Measurements from ENCODE around the gene LMCD1. TPM values are rescaled to one million over a fixed set of nuclear protein-coding genes. Genes with fewer than 3 reads are reported as not detected.

Gene LMCD1
- total and polyA plus RNA-seq, 12 donors = 18.6 to 459 (median 45.7) TPM

DNA sequence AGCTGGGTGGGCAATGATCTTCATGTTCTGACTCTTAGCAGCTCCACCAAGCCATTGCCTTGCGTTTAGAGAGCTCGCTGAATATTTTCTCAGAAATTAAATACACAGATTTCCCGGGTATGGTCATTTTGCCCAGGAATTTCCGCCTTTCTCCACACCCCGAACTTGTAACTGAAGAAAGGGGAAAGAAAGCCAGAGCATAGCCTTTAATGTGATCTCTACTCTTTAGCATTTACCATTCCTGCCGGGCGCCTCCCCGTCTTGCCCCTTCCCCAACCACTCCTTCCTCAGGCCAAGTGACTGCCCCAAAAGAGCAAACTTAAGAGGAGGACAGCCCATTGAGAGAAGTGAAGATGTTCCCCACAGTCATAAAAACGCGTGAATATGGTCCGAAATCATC is 53.1 kb downstream of the LMCD1 start:
- Histone ChIP-seq H3K9me3 (no peaks in the 10 kb centered on the region), H3K4me1 (peaks cover 18 to 97% (median 73%) of the 10 kb centered on the region in 9 donors), H3K27ac (peak overlapping the region in 6 of 10 donors; percentile 49 to 76 (median 60)), H3K36me3 (peaks cover 0 to 90% (median 11%) of the 10 kb centered on the region in 9 donors), H3K4me3 (no peak overlapping the region), H3K27me3 (no peaks in the 10 kb centered on the region)
- ATAC-seq = no peak
- no peak for DNase-seq
- WGBS, 2 donors = 85 to 88% methylated on average over 11 of the region's 11 CpGs
- intact Hi-C loops (cut with DNase I) = no loop called here
- TF ChIP-seq, protein P1, sequence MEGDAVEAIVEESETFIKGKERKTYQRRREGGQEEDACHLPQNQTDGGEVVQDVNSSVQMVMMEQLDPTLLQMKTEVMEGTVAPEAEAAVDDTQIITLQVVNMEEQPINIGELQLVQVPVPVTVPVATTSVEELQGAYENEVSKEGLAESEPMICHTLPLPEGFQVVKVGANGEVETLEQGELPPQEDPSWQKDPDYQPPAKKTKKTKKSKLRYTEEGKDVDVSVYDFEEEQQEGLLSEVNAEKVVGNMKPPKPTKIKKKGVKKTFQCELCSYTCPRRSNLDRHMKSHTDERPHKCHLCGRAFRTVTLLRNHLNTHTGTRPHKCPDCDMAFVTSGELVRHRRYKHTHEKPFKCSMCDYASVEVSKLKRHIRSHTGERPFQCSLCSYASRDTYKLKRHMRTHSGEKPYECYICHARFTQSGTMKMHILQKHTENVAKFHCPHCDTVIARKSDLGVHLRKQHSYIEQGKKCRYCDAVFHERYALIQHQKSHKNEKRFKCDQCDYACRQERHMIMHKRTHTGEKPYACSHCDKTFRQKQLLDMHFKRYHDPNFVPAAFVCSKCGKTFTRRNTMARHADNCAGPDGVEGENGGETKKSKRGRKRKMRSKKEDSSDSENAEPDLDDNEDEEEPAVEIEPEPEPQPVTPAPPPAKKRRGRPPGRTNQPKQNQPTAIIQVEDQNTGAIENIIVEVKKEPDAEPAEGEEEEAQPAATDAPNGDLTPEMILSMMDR (IDR thresholded peaks at IDR 0.05) = no peak

DNA sequence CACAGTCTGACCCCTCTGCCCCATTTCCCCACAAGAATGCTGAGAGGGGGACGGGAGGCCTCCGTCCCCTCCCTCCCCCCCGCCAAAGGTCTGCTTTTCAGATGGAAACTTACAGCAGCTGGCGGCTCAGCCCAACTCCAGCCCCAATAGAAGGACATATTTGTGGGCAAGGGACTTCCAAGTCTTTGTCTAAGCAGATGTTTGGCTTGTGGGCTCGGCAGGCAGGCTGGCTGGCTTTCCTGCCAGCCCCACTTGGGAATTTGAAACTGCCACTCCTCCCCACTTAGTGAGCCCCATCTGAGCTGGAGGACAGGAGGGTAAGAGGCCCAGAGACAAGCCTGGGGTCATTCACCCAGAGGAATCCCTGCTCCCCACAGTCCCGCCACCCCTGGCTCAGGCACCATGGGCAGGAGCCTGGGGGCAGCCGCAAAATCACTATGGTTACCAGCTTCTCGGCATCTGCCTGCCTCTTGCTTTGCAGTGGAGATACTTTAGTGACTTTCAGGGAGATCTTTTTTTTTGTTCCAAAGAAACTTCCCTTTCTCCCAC is 53.6 kb downstream of the LMCD1 start:
- peak; percentile 13 to 43 (median 22) for ATAC-seq
- Histone ChIP-seq H3K27me3 (no peaks in the 10 kb centered on the region), H3K4me1 (peaks cover 18 to 99% (median 78%) of the 10 kb centered on the region in 9 donors), H3K36me3 (peaks cover 0 to 90% (median 9%) of the 10 kb centered on the region in 9 donors), H3K9me3 (no peaks in the 10 kb centered on the region), H3K4me3 (no peak overlapping the region), H3K27ac (peak overlapping the region in 6 of 10 donors; percentile 49 to 76 (median 60))
- WGBS, 2 donors = 72 to 74% methylated on average over 8 of the region's 8 CpGs
- intact Hi-C loops (cut with DNase I) = no loop called here
- TF ChIP-seq, protein P1 (IDR thresholded peaks at IDR 0.05) = no peak
- DNase-seq = peak in 1 of 2 donors; percentile 37

GRCh38 chr3:8555725-8556472 is 54.3 kb downstream of the LMCD1 start:
- Histone ChIP-seq H3K27me3 (no peaks in the 10 kb centered on the region), H3K9me3 (no peaks in the 10 kb centered on the region), H3K27ac (peak overlapping the region in 4 of 10 donors; percentile 33 to 76 (median 64)), H3K4me1 (peaks cover 18 to 99% (median 84%) of the 10 kb centered on the region in 9 donors), H3K4me3 (no peak overlapping the region), H3K36me3 (peaks cover 0 to 84% (median 9%) of the 10 kb centered on the region in 9 donors)
- intact Hi-C loops (cut with DNase I) = no loop called here
- no peak for ATAC-seq
- no peak for DNase-seq
- TF ChIP-seq, protein P1 (IDR thresholded peaks at IDR 0.05) = no peak
- WGBS, 2 donors = 79 to 83% methylated on average over 6 of the region's 6 CpGs

DNA sequence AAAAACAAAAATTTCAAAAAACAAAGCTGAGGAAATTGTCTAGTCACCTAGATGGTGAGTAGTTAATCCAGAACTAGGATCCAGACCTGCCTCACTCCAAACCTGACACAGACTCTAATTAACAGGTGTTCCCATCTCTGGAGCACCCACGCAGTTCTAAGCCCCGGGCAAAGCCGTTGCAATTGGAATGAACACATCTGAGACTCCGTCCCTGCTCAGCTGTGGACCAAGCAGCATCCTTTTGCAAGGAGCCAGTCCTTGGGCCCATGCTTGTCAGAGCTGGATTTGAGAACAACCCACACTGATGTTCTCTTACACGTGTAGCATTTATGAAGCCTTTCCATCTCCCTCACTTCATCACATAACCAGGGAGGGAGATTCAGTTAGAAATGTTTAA is 54.8 kb downstream of the LMCD1 start:
- Histone ChIP-seq H3K36me3 (peaks cover 0 to 78% (median 9%) of the 10 kb centered on the region in 9 donors), H3K4me3 (no peak overlapping the region), H3K27ac (peak overlapping the region in 7 of 10 donors; percentile 25 to 76 (median 59)), H3K4me1 (peaks cover 18 to 98% (median 80%) of the 10 kb centered on the region in 9 donors), H3K9me3 (no peaks in the 10 kb centered on the region), H3K27me3 (no peaks in the 10 kb centered on the region)
- 84 to 88% methylated on average over 5 of the region's 5 CpGs for WGBS, 2 donors
- intact Hi-C loops (cut with DNase I) = no loop called here
- DNase-seq (no peak), ATAC-seq (no peak)
- TF ChIP-seq, protein P1 (IDR thresholded peaks at IDR 0.05) = no peak

Measured in heart right ventricle (tissue), 16 donors.